SK-N-SH (cell line): ENCODE results near the gene LPP. TPM values are rescaled to one million over a fixed set of nuclear protein-coding genes. Genes with fewer than 3 reads are reported as not detected.
A peak's percentile ranks its signal among the peaks of the same experiment; 100 is the strongest.

Source experiments
- CTCF ChIA-PET: fragments of 300-600, 350-600 bp; formaldehyde crosslinking; extraction: SDS; loops from one replicate; lab custom pipeline; 2021; lab: Yijun Ruan, JAX
- POLR2A ChIA-PET: fragments of 350-600 bp; sonication (Branson Sonifier 250); formaldehyde crosslinking; extraction: SDS; loops from one replicate; lab custom pipeline; 2020; ENCODE audit warnings: antibody characterized with exemption, inconsistent platforms; lab: Yijun Ruan, JAX
- DNase-seq: peaks from one replicate; pipeline ENCODE4 v3.0.0; 2012
- H2AFZ ChIP-seq: fragments of 200-600 bp; sonication (generic); 2 replicates; pipeline ENCODE4 v1.8.1; 2016; ENCODE audit warnings: antibody characterized with exemption, mild to moderate bottlenecking, low read depth
- H3F3A ChIP-seq: fragments of 200-600 bp; sonication (generic); replicated peaks from 2 replicates; pipeline ENCODE3; 2016; ENCODE audit warnings: antibody characterized with exemption, mild to moderate bottlenecking; ENCODE audit not compliant: insufficient read depth
- H3K27ac ChIP-seq, 2 experiments: fragments of 200-500 bp in 1 of 2; fragments of 200-600 bp in 1 of 2; sonication (Bioruptor generic) in 1 of 2; sonication (generic), shearing (Covaris generic) in 1 of 2; 2 replicates each; pipeline versions ENCODE4 v1.5.1 to v1.6.1; 2014 to 2016; ENCODE audit warnings: low read depth in 2 of 2, inconsistent platforms in 1 of 2, low read length in 1 of 2, mild to moderate bottlenecking in 1 of 2, mixed read lengths in 1 of 2
- H3K27me3 ChIP-seq: fragments of 200-600 bp; sonication (generic), shearing (Covaris generic); 2 replicates; pipeline ENCODE4 v1.6.1; 2016; ENCODE audit warnings: mixed run types; ENCODE audit not compliant: insufficient read depth
- H3K36me3 ChIP-seq, 2 experiments: fragments of 200-500 bp in 1 of 2; fragments of 200-600 bp in 1 of 2; sonication (Bioruptor generic) in 1 of 2; sonication (generic) in 1 of 2; replicated peaks in 1 of 2; 2 replicates each; pipeline versions ENCODE3 to v1.5.1; 2014 to 2016; ENCODE audit warnings: low read length in 1 of 2, mild to moderate bottlenecking in 1 of 2; ENCODE audit not compliant: insufficient read depth in 2 of 2, control insufficient read depth in 1 of 2
- H3K4me1 ChIP-seq, 2 experiments: fragments of 200-500 bp in 1 of 2; fragments of 200-600 bp in 1 of 2; sonication (Bioruptor generic) in 1 of 2; sonication (generic), shearing (Covaris generic) in 1 of 2; 2 replicates each; pipeline versions ENCODE4 v1.5.1 to v1.6.1; 2014 to 2016; ENCODE audit warnings: low read depth in 1 of 2, low read length in 1 of 2, mixed run types in 1 of 2; ENCODE audit not compliant: insufficient read depth in 2 of 2, control insufficient read depth in 1 of 2
- H3K4me2 ChIP-seq: fragments of 200-600 bp; sonication (generic), shearing (Covaris generic); 2 replicates; pipeline ENCODE4 v1.6.1; 2017; ENCODE audit warnings: mixed run types
- H3K4me3 ChIP-seq, 2 experiments: fragments of 200-500 bp in 1 of 2; fragments of 200-600 bp in 1 of 2; sonication (Bioruptor generic) in 1 of 2; sonication (generic), shearing (Covaris generic) in 1 of 2; 2 replicates each; pipeline versions ENCODE4 v1.5.1 to v1.8.1; 2014 to 2016; ENCODE audit warnings: low read depth in 2 of 2, inconsistent platforms in 1 of 2, low read length in 1 of 2, mild to moderate bottlenecking in 1 of 2, mixed read lengths in 1 of 2, moderate library complexity in 1 of 2
- H3K79me2 ChIP-seq: fragments of 200-600 bp; sonication (generic); 2 replicates; pipeline ENCODE4 v1.8.1; 2017; ENCODE audit warnings: mild to moderate bottlenecking; ENCODE audit not compliant: insufficient read depth
- H3K9ac ChIP-seq: fragments of 200-600 bp; sonication (generic); 2 replicates; pipeline ENCODE4 v1.6.1; 2017; ENCODE audit warnings: mixed run types
- H3K9me2 ChIP-seq: fragments of 200-600 bp; sonication (generic); 2 replicates; pipeline ENCODE4 v1.6.1; 2017; ENCODE audit warnings: mixed run types
- H3K9me3 ChIP-seq: fragments of 200-600 bp; sonication (generic); 2 replicates; pipeline ENCODE4 v1.6.1; 2017; ENCODE audit warnings: mixed run types, mild to moderate bottlenecking, moderate library complexity
- H4K20me1 ChIP-seq: fragments of 200-600 bp; sonication (generic); 2 replicates; pipeline ENCODE4 v1.6.1; 2017; ENCODE audit warnings: mild to moderate bottlenecking, mixed run types; ENCODE audit not compliant: insufficient read depth
- EZH2phosphoT487 ChIP-seq: fragments of 200-600 bp; sonication (generic); IDR thresholded peaks from 2 replicates; pipeline ENCODE4 v1.6.1; 2017; ENCODE audit warnings: low read depth, mixed run types, mild to moderate bottlenecking, antibody characterized with exemption, moderate library complexity, borderline replicate concordance
- FOXM1 ChIP-seq: IDR thresholded peaks from 2 replicates; pipeline ENCODE4 v1.4.0; 2012; ENCODE audit warnings: low read depth, mild to moderate bottlenecking
- GABPA ChIP-seq: IDR thresholded peaks from 2 replicates; pipeline ENCODE4 v1.4.0; 2012; ENCODE audit warnings: low read depth, mild to moderate bottlenecking
- JUND ChIP-seq: IDR thresholded peaks from 2 replicates; pipeline ENCODE4 v1.4.0; 2012
- MXI1 ChIP-seq: IDR thresholded peaks from 2 replicates; pipeline ENCODE4 v1.6.1; 2012; ENCODE audit warnings: mild to moderate bottlenecking, low read depth, low read length, improper control_type of control experiment
- NRF1 ChIP-seq: IDR thresholded peaks from 2 replicates; pipeline ENCODE4 v1.6.1; 2012; ENCODE audit warnings: low read depth, mild to moderate bottlenecking, low read length
- RFX5 ChIP-seq: IDR thresholded peaks from 2 replicates; pipeline ENCODE4 v1.6.1; 2012; ENCODE audit warnings: mild to moderate bottlenecking, improper control_type of control experiment, low read length
- WGBS: methylation state at CpG from one replicate; pipeline ENCODE4 v1.1.6; 2017; ENCODE audit warnings: low lambda C conversion rate; 5-methylcytosine and 5-hydroxymethylcytosine counted together
- polyA plus RNA-seq, 3 experiments: library from polyadenylated mRNA; depleted of rRNA; stranded (reverse); fragments of >200 nt; gene quantifications; 2 replicates each; pipeline ENCODE4 v1.2.3, GENCODE V29; 2012
- TF ChIP-seq, protein P1 (sequence below): IDR thresholded peaks from 2 replicates; pipeline ENCODE4; 2012
- TF ChIP-seq, protein P2 (sequence below): IDR thresholded peaks from 2 replicates; pipeline ENCODE4 v1.4.0; 2012; ENCODE audit warnings: low read depth, borderline replicate concordance
- TF ChIP-seq, protein P3 (sequence below): IDR thresholded peaks from 2 replicates; pipeline ENCODE4 v1.6.1; 2012; ENCODE audit warnings: mild to moderate bottlenecking, low read depth, low read length, moderate library complexity
- TF ChIP-seq, protein P4 (sequence below): fragments of 150-350 bp; IDR thresholded peaks from 2 replicates; pipeline ENCODE4 v1.6.1; 2016; ENCODE audit warnings: mild to moderate bottlenecking, low read depth, low read length

Gene LPP
- polyA plus RNA-seq, 1 of the 3 experiments (the other 2 are of a cell fraction) = 6.6 TPM

DNA sequence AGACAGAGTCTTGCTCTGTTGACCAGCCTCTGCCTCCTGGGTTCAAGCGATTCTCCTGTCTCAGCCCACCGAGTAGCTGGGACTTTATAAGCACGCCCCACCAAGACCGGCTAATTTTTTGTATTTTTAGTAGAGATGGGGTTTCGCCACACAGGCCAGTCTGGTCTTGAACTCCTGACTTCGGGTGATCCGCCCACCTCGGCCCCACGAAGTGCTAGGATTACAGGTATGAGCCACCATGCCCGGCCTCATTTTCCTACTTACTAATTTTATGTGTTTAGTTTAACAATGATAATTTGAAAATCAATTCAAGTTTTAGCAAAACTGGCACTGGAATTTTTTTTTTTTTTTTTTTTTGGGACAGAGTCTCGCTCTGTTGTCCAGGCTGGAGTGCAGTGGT, 336.5 kb downstream of the LPP start:
- no peaks in the 10 kb centered on the region for H3K9me2 ChIP-seq
- DNase-seq = no peak
- peaks cover 0 to 26% of the 10 kb centered on the region in 2 experiments for H3K36me3 ChIP-seq
- H4K20me1 ChIP-seq = 0 out of 2 replicates have a peak, but pooled peaks cover 3% of the 10 kb centered on the region
- peaks cover 44% of the 10 kb centered on the region for H3K79me2 ChIP-seq
- TF ChIP-seq NRF1 = no peak
- TF ChIP-seq, protein P1, sequence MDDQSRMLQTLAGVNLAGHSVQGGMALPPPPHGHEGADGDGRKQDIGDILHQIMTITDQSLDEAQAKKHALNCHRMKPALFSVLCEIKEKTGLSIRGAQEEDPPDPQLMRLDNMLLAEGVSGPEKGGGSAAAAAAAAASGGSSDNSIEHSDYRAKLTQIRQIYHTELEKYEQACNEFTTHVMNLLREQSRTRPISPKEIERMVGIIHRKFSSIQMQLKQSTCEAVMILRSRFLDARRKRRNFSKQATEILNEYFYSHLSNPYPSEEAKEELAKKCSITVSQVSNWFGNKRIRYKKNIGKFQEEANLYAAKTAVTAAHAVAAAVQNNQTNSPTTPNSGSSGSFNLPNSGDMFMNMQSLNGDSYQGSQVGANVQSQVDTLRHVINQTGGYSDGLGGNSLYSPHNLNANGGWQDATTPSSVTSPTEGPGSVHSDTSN = no peak
- TF ChIP-seq JUND = no peak
- TF ChIP-seq, protein P2, sequence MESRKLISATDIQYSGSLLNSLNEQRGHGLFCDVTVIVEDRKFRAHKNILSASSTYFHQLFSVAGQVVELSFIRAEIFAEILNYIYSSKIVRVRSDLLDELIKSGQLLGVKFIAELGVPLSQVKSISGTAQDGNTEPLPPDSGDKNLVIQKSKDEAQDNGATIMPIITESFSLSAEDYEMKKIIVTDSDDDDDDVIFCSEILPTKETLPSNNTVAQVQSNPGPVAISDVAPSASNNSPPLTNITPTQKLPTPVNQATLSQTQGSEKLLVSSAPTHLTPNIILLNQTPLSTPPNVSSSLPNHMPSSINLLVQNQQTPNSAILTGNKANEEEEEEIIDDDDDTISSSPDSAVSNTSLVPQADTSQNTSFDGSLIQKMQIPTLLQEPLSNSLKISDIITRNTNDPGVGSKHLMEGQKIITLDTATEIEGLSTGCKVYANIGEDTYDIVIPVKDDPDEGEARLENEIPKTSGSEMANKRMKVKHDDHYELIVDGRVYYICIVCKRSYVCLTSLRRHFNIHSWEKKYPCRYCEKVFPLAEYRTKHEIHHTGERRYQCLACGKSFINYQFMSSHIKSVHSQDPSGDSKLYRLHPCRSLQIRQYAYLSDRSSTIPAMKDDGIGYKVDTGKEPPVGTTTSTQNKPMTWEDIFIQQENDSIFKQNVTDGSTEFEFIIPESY = no peak
- TF ChIP-seq MXI1 = no peak
- TF ChIP-seq EZH2phosphoT487 = no peak
- no peak for TF ChIP-seq FOXM1
- TF ChIP-seq, protein P3, sequence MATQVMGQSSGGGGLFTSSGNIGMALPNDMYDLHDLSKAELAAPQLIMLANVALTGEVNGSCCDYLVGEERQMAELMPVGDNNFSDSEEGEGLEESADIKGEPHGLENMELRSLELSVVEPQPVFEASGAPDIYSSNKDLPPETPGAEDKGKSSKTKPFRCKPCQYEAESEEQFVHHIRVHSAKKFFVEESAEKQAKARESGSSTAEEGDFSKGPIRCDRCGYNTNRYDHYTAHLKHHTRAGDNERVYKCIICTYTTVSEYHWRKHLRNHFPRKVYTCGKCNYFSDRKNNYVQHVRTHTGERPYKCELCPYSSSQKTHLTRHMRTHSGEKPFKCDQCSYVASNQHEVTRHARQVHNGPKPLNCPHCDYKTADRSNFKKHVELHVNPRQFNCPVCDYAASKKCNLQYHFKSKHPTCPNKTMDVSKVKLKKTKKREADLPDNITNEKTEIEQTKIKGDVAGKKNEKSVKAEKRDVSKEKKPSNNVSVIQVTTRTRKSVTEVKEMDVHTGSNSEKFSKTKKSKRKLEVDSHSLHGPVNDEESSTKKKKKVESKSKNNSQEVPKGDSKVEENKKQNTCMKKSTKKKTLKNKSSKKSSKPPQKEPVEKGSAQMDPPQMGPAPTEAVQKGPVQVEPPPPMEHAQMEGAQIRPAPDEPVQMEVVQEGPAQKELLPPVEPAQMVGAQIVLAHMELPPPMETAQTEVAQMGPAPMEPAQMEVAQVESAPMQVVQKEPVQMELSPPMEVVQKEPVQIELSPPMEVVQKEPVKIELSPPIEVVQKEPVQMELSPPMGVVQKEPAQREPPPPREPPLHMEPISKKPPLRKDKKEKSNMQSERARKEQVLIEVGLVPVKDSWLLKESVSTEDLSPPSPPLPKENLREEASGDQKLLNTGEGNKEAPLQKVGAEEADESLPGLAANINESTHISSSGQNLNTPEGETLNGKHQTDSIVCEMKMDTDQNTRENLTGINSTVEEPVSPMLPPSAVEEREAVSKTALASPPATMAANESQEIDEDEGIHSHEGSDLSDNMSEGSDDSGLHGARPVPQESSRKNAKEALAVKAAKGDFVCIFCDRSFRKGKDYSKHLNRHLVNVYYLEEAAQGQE = no peak
- no peak for TF ChIP-seq RFX5
- TF ChIP-seq, protein P4, sequence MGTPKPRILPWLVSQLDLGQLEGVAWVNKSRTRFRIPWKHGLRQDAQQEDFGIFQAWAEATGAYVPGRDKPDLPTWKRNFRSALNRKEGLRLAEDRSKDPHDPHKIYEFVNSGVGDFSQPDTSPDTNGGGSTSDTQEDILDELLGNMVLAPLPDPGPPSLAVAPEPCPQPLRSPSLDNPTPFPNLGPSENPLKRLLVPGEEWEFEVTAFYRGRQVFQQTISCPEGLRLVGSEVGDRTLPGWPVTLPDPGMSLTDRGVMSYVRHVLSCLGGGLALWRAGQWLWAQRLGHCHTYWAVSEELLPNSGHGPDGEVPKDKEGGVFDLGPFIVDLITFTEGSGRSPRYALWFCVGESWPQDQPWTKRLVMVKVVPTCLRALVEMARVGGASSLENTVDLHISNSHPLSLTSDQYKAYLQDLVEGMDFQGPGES = no peak
- no peak for TF ChIP-seq GABPA
- TF ChIP-seq, all 33 proteins: peak for 0
- H3K9ac ChIP-seq = no peak overlapping the region
- H3K27me3 ChIP-seq = no peaks in the 10 kb centered on the region
- no peak overlapping the region for H2AFZ ChIP-seq
- H3F3A ChIP-seq = peaks cover 48% of the 10 kb centered on the region
- no peaks in the 10 kb centered on the region; the same call in 1 of the 2 replicates for H3K9me3 ChIP-seq
- peak overlapping the region; percentile 37 for H3K4me2 ChIP-seq
- WGBS = 81% methylated on average over 10 of the region's 11 CpGs
- H3K4me3 ChIP-seq = no peak overlapping the region
- H3K27ac ChIP-seq = peak overlapping the region in 1 of 2 experiments; percentile 80; a peak in 2 of 4 replicates
- peaks cover 0 to 19% of the 10 kb centered on the region in 2 experiments; a peak in 1 of 4 replicates for H3K4me1 ChIP-seq
- ChIA-PET CTCF (no interaction called here), POLR2A (no interaction called here)
